Large intestine (tissue), 3 donors: Measurements from ENCODE around the gene ABHD1. TPM values are rescaled to one million over a fixed set of nuclear protein-coding genes. Genes with fewer than 3 reads are reported as not detected.

Experiments used
- DNase-seq, 2 donors: peaks; one replicate each; pipeline versions ENCODE4 v3.0.0 to v3.0.0-alpha.2; 2013
- H3K27ac ChIP-seq: one replicate; pipeline ENCODE4 v1.5.1; 2013; ENCODE audit warnings: low read length
- H3K27me3 ChIP-seq: 2 replicates; pipeline ENCODE4 v1.6.1; 2013; ENCODE audit warnings: low read length; ENCODE audit not compliant: control insufficient read depth, insufficient read depth
- H3K36me3 ChIP-seq: 2 replicates; pipeline ENCODE4 v1.6.1; 2013; ENCODE audit warnings: low read length; ENCODE audit not compliant: control insufficient read depth, insufficient read depth
- H3K4me1 ChIP-seq: one replicate; pipeline ENCODE4 v1.6.1; 2013; ENCODE audit warnings: low read length; ENCODE audit not compliant: control insufficient read depth, insufficient read depth
- H3K4me3 ChIP-seq: one replicate; pipeline ENCODE4 v1.5.1; 2013; ENCODE audit warnings: low read length
- H3K9me3 ChIP-seq: one replicate; pipeline ENCODE4 v1.6.1; 2013; ENCODE audit warnings: mild to moderate bottlenecking, low read depth, low read length, moderate library complexity; ENCODE audit not compliant: control insufficient read depth
- WGBS: methylation state at CpG from one replicate; pipeline ENCODE4 v1.1.5; 2013; ENCODE audit warnings: low lambda C conversion rate; ENCODE audit not compliant: insufficient coverage; 5-methylcytosine and 5-hydroxymethylcytosine counted together
- polyA plus RNA-seq: library from polyadenylated mRNA; unstranded; fragments of 120-200 nt; gene quantifications from one replicate; pipeline ENCODE4 v1.2.1, GENCODE V29; 2013

ABHD1 gene
- polyA plus RNA-seq, 1 donor: 2.0 TPM

DNA sequence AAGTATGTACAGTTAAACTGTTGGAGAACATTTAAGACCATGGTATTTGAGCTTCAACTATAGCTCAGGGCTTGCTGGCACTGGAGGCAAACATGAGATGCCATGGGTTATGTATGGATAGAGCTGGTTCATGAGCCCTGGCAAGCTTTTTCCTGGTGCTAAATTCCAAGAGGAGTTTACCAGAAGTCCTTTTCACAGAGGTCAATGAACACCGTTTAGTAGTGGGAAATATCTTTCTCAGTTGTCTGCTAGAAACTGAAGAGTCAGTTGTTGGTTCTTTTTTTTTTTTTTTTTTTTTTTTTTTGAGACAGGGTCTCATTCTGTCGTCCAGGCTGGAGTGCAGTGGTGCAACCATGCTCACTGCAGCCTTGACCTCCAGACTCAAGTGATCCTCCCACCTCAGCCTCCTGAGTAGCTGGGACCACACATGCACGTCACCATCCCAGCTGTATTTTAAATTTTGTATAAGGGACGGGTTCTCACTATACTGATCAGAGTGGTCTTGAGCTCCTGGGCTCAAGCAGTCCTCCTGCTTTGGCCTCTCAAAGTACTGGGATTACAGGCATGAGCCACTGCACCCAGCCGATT is 35.7 kb upstream of the ABHD1 start:
- H3K4me3 ChIP-seq: peak overlapping the region; percentile 59
- H3K27me3 ChIP-seq: no peaks in the 10 kb centered on the region
- H3K4me1 ChIP-seq: peaks cover 42% of the 10 kb centered on the region
- H3K36me3 ChIP-seq: peaks cover 11% of the 10 kb centered on the region
- H3K27ac ChIP-seq: peak overlapping the region; percentile 64
- no peak for DNase-seq
- 40% methylated on average over 1 of the region's 5 CpGs for WGBS
- no peaks in the 10 kb centered on the region for H3K9me3 ChIP-seq

DNA sequence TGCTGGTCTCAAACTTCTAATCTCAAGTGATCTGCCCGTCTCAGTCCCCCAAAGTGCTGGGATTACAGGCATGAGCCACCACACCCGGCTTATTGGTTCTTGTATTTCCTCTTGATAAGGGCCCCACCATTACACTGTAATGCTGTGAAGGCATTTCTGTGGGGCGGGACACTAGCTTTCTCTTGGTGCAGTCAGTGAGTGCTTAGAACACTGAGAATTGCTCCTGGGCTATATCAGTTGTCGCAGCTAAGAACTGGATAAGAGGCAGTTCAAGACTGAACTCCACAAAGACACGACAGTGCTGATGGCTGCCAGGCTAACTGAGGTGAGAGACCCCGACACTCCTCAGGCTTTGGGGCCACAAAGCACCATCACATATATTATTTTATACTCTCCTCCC is 35.0 kb upstream of the ABHD1 start:
- no peaks in the 10 kb centered on the region for H3K27me3 ChIP-seq
- peak; percentile 45 to 76 for DNase-seq
- WGBS: no CpG with 5 or more reads among the region's 6 CpGs
- H3K36me3 ChIP-seq: peaks cover 11% of the 10 kb centered on the region
- H3K4me3 ChIP-seq: peak overlapping the region; percentile 59
- peaks cover 49% of the 10 kb centered on the region for H3K4me1 ChIP-seq
- no peaks in the 10 kb centered on the region for H3K9me3 ChIP-seq
- H3K27ac ChIP-seq: peak overlapping the region; percentile 64

GRCh38 chr2:27089111-27089954 is 34.3 kb upstream of the ABHD1 start:
- Histone ChIP-seq H3K27ac (peak overlapping the region; percentile 64), H3K4me1 (peaks cover 56% of the 10 kb centered on the region), H3K27me3 (no peaks in the 10 kb centered on the region), H3K4me3 (peak overlapping the region; percentile 59), H3K9me3 (no peaks in the 10 kb centered on the region), H3K36me3 (peaks cover 15% of the 10 kb centered on the region)
- WGBS: no CpG with 5 or more reads among the region's 14 CpGs
- no peak for DNase-seq

GRCh38 chr2:27091746-27092695 is 31.6 kb upstream of the ABHD1 start:
- WGBS: no CpG with 5 or more reads among the region's 25 CpGs
- no peak overlapping the region for H3K4me3 ChIP-seq
- peaks cover 32% of the 10 kb centered on the region for H3K36me3 ChIP-seq
- DNase-seq: no peak
- no peaks in the 10 kb centered on the region for H3K9me3 ChIP-seq
- H3K4me1 ChIP-seq: peaks cover 73% of the 10 kb centered on the region
- no peaks in the 10 kb centered on the region for H3K27me3 ChIP-seq
- H3K27ac ChIP-seq: peak overlapping the region; percentile 88

DNA sequence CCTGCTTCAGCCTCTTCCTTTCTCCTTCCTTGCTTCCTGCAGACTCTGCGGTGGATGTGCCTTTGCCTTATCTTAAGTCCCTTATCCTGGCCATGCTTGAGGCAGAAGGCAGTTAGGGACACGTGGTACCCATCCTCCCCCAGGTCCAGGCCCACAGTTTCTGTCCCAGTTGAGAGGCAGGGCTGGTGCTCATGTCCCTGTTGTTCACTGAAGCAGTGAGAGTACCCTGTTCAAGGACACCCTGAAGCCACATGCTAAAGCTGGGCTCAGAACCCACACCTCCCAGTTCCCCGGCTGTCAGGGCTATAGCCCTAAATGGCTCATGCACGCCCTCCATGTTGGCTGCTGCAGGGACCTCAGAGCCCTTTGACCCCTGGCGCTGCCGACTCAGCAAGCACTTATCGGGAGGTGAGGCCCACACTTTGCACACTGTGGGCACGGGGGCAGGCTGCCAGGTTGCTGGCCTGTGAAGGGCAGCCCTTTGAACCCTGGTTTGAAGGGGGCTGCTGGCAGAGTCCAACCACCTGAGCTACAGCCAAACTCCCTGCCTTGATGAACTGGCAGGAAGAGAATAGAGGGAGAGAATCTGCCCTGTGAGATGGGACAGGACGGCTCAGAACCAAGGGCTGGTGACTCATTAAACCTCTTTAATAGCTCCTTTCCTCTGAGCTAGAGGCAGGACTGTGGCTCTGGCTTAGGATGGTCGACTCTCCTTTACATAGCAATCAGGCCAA is 30.8 kb upstream of the ABHD1 start:
- Histone ChIP-seq H3K36me3 (peaks cover 39% of the 10 kb centered on the region), H3K27me3 (no peaks in the 10 kb centered on the region), H3K4me1 (peaks cover 73% of the 10 kb centered on the region), H3K4me3 (no peak overlapping the region), H3K9me3 (no peaks in the 10 kb centered on the region), H3K27ac (peak overlapping the region; percentile 88)
- no CpG with 5 or more reads among the region's 10 CpGs for WGBS
- peak; percentile 92 to 98 for DNase-seq

DNA sequence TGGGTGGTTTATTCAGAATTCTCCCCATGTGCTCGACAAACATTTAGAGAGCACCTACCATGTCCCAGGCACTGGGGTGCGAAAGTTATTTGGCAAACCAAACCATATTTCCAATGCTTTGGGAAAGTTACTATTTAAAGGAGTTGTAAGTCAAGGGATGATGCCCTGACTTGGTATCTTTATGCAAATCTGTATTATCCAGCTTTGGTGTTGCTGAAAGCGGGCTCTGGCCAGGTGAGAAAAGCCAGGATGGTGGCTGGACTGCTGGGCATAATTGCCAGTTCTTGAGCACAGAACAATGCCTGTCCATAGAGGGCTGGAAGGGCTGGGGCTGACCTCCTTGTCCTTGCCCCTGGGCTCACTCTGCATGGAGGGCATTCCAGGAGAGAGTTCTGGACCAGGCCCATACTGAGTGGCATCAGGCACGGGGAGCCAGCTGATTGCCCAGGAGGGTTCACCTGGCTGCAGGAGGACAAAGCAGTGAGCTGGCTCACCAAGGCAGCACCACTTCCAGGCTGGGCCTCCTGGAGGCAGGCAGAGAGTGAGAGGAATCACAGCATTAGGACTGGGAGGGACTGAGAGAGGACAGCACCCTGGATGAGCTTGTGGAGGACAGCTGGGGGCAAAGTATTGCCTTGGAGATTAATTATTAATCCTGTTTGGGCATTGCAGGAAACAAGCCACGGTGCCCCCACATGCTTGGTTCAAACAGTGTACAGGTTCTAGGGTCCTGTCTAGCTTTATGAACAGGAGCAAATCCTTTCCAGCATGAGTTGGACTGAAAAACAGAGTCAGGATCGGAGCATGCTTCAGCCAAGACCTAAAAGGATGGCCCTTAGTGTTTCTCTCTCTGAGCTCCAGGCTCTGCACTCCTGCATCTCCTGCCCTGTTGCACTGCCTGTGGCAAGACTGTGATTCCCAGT is 29.9 kb upstream of the ABHD1 start:
- Histone ChIP-seq H3K36me3 (peaks cover 43% of the 10 kb centered on the region), H3K4me1 (peaks cover 72% of the 10 kb centered on the region), H3K4me3 (peak overlapping the region; percentile 4), H3K27ac (peak overlapping the region; percentile 88), H3K27me3 (no peaks in the 10 kb centered on the region), H3K9me3 (no peaks in the 10 kb centered on the region)
- peak; percentile 76 to 87 for DNase-seq
- no CpG with 5 or more reads among the region's 6 CpGs for WGBS

DNA sequence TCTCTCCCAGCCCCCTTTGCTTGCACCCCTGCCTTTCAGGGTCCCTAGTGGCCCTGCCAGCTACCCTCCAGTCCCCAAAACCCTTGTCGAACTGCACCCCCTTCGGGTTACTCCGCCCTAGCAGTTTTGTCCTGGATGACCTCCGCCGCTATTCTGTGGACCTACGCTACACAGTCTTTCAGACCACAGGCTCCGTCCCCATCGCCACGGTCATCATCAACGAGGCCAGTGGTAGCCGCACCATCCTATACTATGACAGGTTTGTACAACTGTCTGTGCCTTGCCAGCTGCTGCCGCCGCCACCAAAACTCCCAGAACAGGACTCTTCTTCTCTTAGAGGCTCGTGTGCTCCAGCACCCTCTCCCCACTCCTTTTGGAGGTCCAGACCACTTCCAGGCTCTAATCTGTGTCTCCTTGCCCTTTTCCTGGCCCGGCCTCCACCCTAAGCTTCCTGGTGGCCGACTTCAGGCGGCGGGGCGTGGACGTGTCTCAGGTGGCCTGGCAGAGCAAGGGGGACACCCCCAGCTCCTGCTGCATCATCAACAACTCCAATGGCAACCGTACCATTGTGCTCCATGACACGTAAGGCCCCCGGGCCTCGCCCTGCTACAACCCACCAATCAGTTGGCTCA is 29.1 kb upstream of the ABHD1 start:
- no peaks in the 10 kb centered on the region for H3K27me3 ChIP-seq
- peak overlapping the region; percentile 88 for H3K27ac ChIP-seq
- 83% methylated on average over 1 of the region's 24 CpGs for WGBS
- H3K4me3 ChIP-seq: no peak overlapping the region
- H3K36me3 ChIP-seq: peaks cover 46% of the 10 kb centered on the region
- peaks cover 66% of the 10 kb centered on the region for H3K4me1 ChIP-seq
- DNase-seq: no peak
- no peaks in the 10 kb centered on the region for H3K9me3 ChIP-seq

DNA sequence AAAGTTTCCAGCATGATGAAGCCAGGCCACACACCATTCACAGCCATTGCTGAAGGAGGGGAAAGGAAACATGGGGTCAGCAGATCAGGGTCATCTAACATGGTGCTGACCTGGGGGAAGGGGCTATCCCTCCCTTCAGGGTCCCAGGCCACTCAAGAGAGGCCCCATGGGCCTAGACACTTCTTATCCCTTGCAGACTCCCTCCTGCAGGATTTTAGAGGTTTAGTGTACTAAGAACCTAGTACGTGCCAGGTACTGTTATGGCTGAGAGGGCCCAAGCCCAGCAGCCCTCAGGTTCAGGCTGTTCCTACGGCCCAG is 28.2 kb upstream of the ABHD1 start:
- no CpG with 5 or more reads among the region's 2 CpGs for WGBS
- peak overlapping the region; percentile 88 for H3K27ac ChIP-seq

More for the DNA sequence above, 28.2 kb upstream of the ABHD1 start:
- Histone ChIP-seq H3K27me3 (no peaks in the 10 kb centered on the region), H3K36me3 (peaks cover 55% of the 10 kb centered on the region), H3K9me3 (no peaks in the 10 kb centered on the region), H3K4me1 (peaks cover 64% of the 10 kb centered on the region), H3K4me3 (no peak overlapping the region)
- DNase-seq: no peak
